GM19468 (cell line): ENCODE measurements around the gene NTM.

Experiments
- ATAC-seq: cut with Tn5 transposase; IDR thresholded peaks from one replicate; pipeline ENCODE4 v1.9.1; 2021; ENCODE audit warnings: mild to moderate bottlenecking, moderate library complexity, moderate number of reproducible peaks; ENCODE audit not compliant: unreplicated experiment; ENCODE audit errors: extremely low read depth

NTM gene

GRCh38 chr11:131584785-131585592 lies 214.6 kb downstream of the NTM start:
- no peak for ATAC-seq

GRCh38 chr11:131588057-131588456 lies 217.6 kb downstream of the NTM start:
- ATAC-seq: no peak

- ATAC-seq: no peak
Measured at GRCh38 chr11:131591051-131591461, 220.6 kb downstream of the NTM start.

GRCh38 chr11:131592152-131592551 lies 221.7 kb downstream of the NTM start:
- ATAC-seq: no peak

- ATAC-seq: no peak
Measured at GRCh38 chr11:131592734-131593133, 222.3 kb downstream of the NTM start.

- no peak for ATAC-seq
Measured at GRCh38 chr11:131593301-131593700, 222.9 kb downstream of the NTM start.

GRCh38 chr11:131595797-131596196 lies 225.4 kb downstream of the NTM start:
- no peak for ATAC-seq

- no peak for ATAC-seq
Measured at GRCh38 chr11:131597890-131598289, 227.5 kb downstream of the NTM start.

GRCh38 chr11:131598305-131598704 lies 227.9 kb downstream of the NTM start:
- ATAC-seq: no peak

- ATAC-seq: no peak
Measured at GRCh38 chr11:131599285-131599684, 228.9 kb downstream of the NTM start.

- ATAC-seq: no peak
Measured at GRCh38 chr11:131600628-131601027, 230.2 kb downstream of the NTM start.

- ATAC-seq: no peak
Measured at GRCh38 chr11:131601586-131601985, 231.2 kb downstream of the NTM start.

GRCh38 chr11:131602431-131602830 lies 232.0 kb downstream of the NTM start:
- no peak for ATAC-seq

GRCh38 chr11:131606811-131607335 lies 236.5 kb downstream of the NTM start:
- no peak for ATAC-seq

- ATAC-seq: no peak
Measured at GRCh38 chr11:131609337-131609736, 238.9 kb downstream of the NTM start.

- no peak for ATAC-seq
Measured at GRCh38 chr11:131609921-131610320, 239.5 kb downstream of the NTM start.

- ATAC-seq: no peak
Measured at GRCh38 chr11:131611322-131611721, 240.9 kb downstream of the NTM start.

- no peak for ATAC-seq
Measured at GRCh38 chr11:131612533-131612932, 242.1 kb downstream of the NTM start.

GRCh38 chr11:131614631-131615030 lies 244.2 kb downstream of the NTM start:
- no peak for ATAC-seq

- ATAC-seq: no peak
Measured at GRCh38 chr11:131615611-131616010, 245.2 kb downstream of the NTM start.

- ATAC-seq: no peak
Measured at GRCh38 chr11:131616481-131617140, 246.2 kb downstream of the NTM start.
